Esophagus muscularis mucosa (tissue), 4 donors: ENCODE data around the gene PRX.

Source experiments
- EP300 ChIP-seq: sonication (generic); formaldehyde crosslinking; IDR thresholded peaks from one replicate; pipeline ENCODE4 v1.6.1; 2017; ENCODE audit warnings: antibody characterized with exemption
- POLR2A ChIP-seq: fragments of 450-650 bp; IDR thresholded peaks from one replicate; pipeline ENCODE4 v1.6.1; 2017; ENCODE audit warnings: antibody characterized with exemption, moderate library complexity, mild to moderate bottlenecking, low read depth
- POLR2AphosphoS5 ChIP-seq, 2 donors: sonication (generic); formaldehyde crosslinking; IDR thresholded peaks; one replicate each; pipeline ENCODE4 v1.6.1; 2017; ENCODE audit warnings: antibody characterized with exemption in 2 of 2
- TF ChIP-seq, protein P1 (sequence below), 3 experiments: fragments of 200-600 bp in 2 of 3; fragments of 450-650 bp in 1 of 3; sonication (generic) in 2 of 3; IDR thresholded peaks; one replicate each; pipeline ENCODE4 v1.5.1; 2017 to 2019; ENCODE audit warnings: antibody characterized with exemption in 3 of 3, mild to moderate bottlenecking in 2 of 3, moderate library complexity in 1 of 3

- TF ChIP-seq, protein P1, sequence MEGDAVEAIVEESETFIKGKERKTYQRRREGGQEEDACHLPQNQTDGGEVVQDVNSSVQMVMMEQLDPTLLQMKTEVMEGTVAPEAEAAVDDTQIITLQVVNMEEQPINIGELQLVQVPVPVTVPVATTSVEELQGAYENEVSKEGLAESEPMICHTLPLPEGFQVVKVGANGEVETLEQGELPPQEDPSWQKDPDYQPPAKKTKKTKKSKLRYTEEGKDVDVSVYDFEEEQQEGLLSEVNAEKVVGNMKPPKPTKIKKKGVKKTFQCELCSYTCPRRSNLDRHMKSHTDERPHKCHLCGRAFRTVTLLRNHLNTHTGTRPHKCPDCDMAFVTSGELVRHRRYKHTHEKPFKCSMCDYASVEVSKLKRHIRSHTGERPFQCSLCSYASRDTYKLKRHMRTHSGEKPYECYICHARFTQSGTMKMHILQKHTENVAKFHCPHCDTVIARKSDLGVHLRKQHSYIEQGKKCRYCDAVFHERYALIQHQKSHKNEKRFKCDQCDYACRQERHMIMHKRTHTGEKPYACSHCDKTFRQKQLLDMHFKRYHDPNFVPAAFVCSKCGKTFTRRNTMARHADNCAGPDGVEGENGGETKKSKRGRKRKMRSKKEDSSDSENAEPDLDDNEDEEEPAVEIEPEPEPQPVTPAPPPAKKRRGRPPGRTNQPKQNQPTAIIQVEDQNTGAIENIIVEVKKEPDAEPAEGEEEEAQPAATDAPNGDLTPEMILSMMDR (IDR thresholded peaks at IDR 0.05) = no peak
- TF ChIP-seq EP300 (no peak), POLR2AphosphoS5 (IDR thresholded peaks at IDR 0.05) (no peak), POLR2A (no peak)
These were observed 53.0 kb downstream of the PRX start for GRCh38 chr19:40360020-40360707.
